Caco-2 (cell line): ENCODE data around the gene MRTFA. TPM values are rescaled to one million over a fixed set of nuclear protein-coding genes. Genes with fewer than 3 reads are reported as not detected.
"Not testable (repeated sequence)": the region's sequence is repeated elsewhere in the genome, so short reads cannot be mapped to it uniquely, and the experiment has no call there.

Experiments used
- BruUV-seq: library from RNA; stranded (reverse); fragments of 400-500 nt; replicated peaks from 2 replicates; lab custom pipeline; 2021; lab: Mats Ljungman, UMichigan
- CTCF ChIA-PET: fragments of 300-600 bp; sonication (Branson Sonifier 250); formaldehyde crosslinking; loops from one replicate; lab custom pipeline; 2022; ENCODE audit warnings: antibody characterized with exemption; lab: Charles Lee
- POLR2A ChIA-PET: fragments of 300-600 bp; sonication (Branson Sonifier 250); formaldehyde crosslinking; loops from one replicate; lab custom pipeline; 2022; ENCODE audit warnings: antibody characterized with exemption; lab: Charles Lee
- DNase-seq, 2 experiments: peaks; one replicate each; pipeline versions ENCODE4 v3.0.0 to v3.0.0-alpha.2; 2020 to 2022
- H3K27me3 ChIP-seq: replicated peaks from 2 replicates; pipeline ENCODE4 v1.6.0; 2011; ENCODE audit warnings: low read length; ENCODE audit not compliant: control insufficient read depth, insufficient read depth
- H3K36me3 ChIP-seq: 2 replicates; pipeline ENCODE4 v1.5.1; 2011; ENCODE audit warnings: low read length; ENCODE audit not compliant: control insufficient read depth, insufficient read depth
- H3K4me1 ChIP-seq: fragments of 250-450 bp; sonication (Bioruptor Pico); 2 replicates; pipeline ENCODE4 v1.5.1; 2020; ENCODE audit warnings: mild to moderate bottlenecking
- H3K4me3 ChIP-seq: 2 replicates; pipeline ENCODE4 v1.5.1; 2011; ENCODE audit warnings: low read depth, mild to moderate bottlenecking, control low read depth, low read length
- H3K9me3 ChIP-seq: fragments of 250-450 bp; sonication (Bioruptor Pico); 2 replicates; pipeline ENCODE4 v1.5.1; 2020; ENCODE audit warnings: mild to moderate bottlenecking, moderate library complexity
- H3K27ac Mint-ChIP-seq: one replicate; pipeline ENCODE4 v1.8.0; 2022; ENCODE audit warnings: mixed read lengths; ENCODE audit not compliant: unreplicated experiment
- H3K27me3 Mint-ChIP-seq: one replicate; pipeline ENCODE4 v1.8.0; 2022; ENCODE audit warnings: mixed read lengths; ENCODE audit not compliant: insufficient read depth, unreplicated experiment
- H3K36me3 Mint-ChIP-seq: one replicate; pipeline ENCODE4 v1.8.0; 2022; ENCODE audit warnings: mild to moderate bottlenecking, mixed read lengths; ENCODE audit not compliant: insufficient read depth, unreplicated experiment
- H3K4me1 Mint-ChIP-seq: one replicate; pipeline ENCODE4 v1.8.0; 2022; ENCODE audit warnings: low read depth, mixed read lengths; ENCODE audit not compliant: unreplicated experiment
- H3K4me3 Mint-ChIP-seq: one replicate; pipeline ENCODE4 v1.8.0; 2022; ENCODE audit warnings: mild to moderate bottlenecking, moderate library complexity, mixed read lengths; ENCODE audit not compliant: unreplicated experiment
- H3K9me3 Mint-ChIP-seq: one replicate; pipeline ENCODE4 v1.8.0; 2022; ENCODE audit warnings: mixed read lengths; ENCODE audit not compliant: unreplicated experiment
- CTCF ChIP-seq, 2 experiments: fragments of 200-600 bp in 1 of 2; IDR thresholded peaks; 1 replicate in 1 of 2; 2 replicates in 1 of 2; pipeline versions ENCODE4 v1.5.1 to v1.8.0; 2011 to 2022; ENCODE audit warnings: antibody characterized with exemption in 1 of 2, control low read depth in 1 of 2, inconsistent platforms in 1 of 2, low read depth in 1 of 2, low read length in 1 of 2, mild to moderate bottlenecking in 1 of 2, moderate library complexity in 1 of 2; ENCODE audit not compliant: insufficient read depth in 1 of 2, severe bottlenecking in 1 of 2, unreplicated experiment in 1 of 2
- intact Hi-C: fragments of 100-400 bp; cut with micrococcal nuclease; formaldehyde crosslinking; loops from one replicate; pipeline ENCODE4 v1.10.0; 2022; ENCODE audit not compliant: unreplicated experiment
- total RNA-seq: library from RNA; stranded (reverse); gene quantifications from 2 replicates; pipeline ENCODE4 v1.2.3, GENCODE V29; 2022

MRTFA gene
- total RNA-seq, 1 experiment from 2014 or later, result 38.7 TPM

GRCh38 chr22:40531951-40532900 is 104.3 kb downstream of the MRTFA start:
- no peak for DNase-seq
- no peaks in the 10 kb centered on the region for H3K27me3 Mint-ChIP-seq
- CTCF ChIA-PET, result no interaction called here
- POLR2A ChIA-PET, result no interaction called here
- H3K36me3 Mint-ChIP-seq, result peaks cover 6% of the 10 kb centered on the region
- H3K27me3 ChIP-seq, result no peaks in the 10 kb centered on the region
- peaks cover 16% of the 10 kb centered on the region for H3K4me1 ChIP-seq
- no peak overlapping the region for H3K4me3 Mint-ChIP-seq
- peaks cover 31% of the 10 kb centered on the region for H3K4me1 Mint-ChIP-seq
- H3K9me3 ChIP-seq, result no peaks in the 10 kb centered on the region
- no TSS peak for BruUV-seq
- no peaks in the 10 kb centered on the region for H3K36me3 ChIP-seq
- intact Hi-C loops, result no loop called here
- no peaks in the 10 kb centered on the region for H3K9me3 Mint-ChIP-seq
- H3K4me3 ChIP-seq, result no peak overlapping the region
- TF ChIP-seq CTCF (IDR thresholded peaks at IDR 0.05; ENCODE audit: insufficient read depth in 1 of 2, low read depth in 1 of 2, low read length in 1 of 2, severe bottlenecking in 1 of 2, unreplicated experiment in 1 of 2), result no peak
- H3K27ac Mint-ChIP-seq, result no peak overlapping the region

- H3K27ac Mint-ChIP-seq, H3K9me3 ChIP-seq, intact Hi-C loops, POLR2A ChIA-PET, H3K9me3 Mint-ChIP-seq, DNase-seq, H3K4me3 Mint-ChIP-seq, H3K4me3 ChIP-seq, H3K27me3 Mint-ChIP-seq, BruUV-seq, H3K27me3 ChIP-seq, H3K36me3 Mint-ChIP-seq, CTCF ChIA-PET, H3K36me3 ChIP-seq: not testable (repeated sequence)
- peaks cover 16% of the 10 kb centered on the region for H3K4me1 ChIP-seq
- peaks cover 31% of the 10 kb centered on the region for H3K4me1 Mint-ChIP-seq
Observed at GRCh38 chr22:40530391-40530790, 106.1 kb downstream of the MRTFA start.

GRCh38 chr22:40529821-40530220 is 106.7 kb downstream of the MRTFA start:
- CTCF ChIA-PET, result no interaction called here
- H3K27ac Mint-ChIP-seq, result no peak overlapping the region
- POLR2A ChIA-PET, result interaction anchor here (0.5 kb wide), 1 partner anchor 327 kb away, joined by 6 read pairs; the partner anchor contains the start of genes ST13 and XPNPEP3

More at GRCh38 chr22:40529821-40530220, 106.7 kb downstream of the MRTFA start:
- Mint-ChIP-seq H3K36me3 (peaks cover 5% of the 10 kb centered on the region), H3K27me3 (no peaks in the 10 kb centered on the region), H3K9me3 (no peaks in the 10 kb centered on the region), H3K4me3 (no peak overlapping the region), H3K4me1 (peaks cover 27% of the 10 kb centered on the region)
- Histone ChIP-seq H3K4me1 (peaks cover 14% of the 10 kb centered on the region), H3K4me3 (no peak overlapping the region), H3K9me3 (no peaks in the 10 kb centered on the region), H3K27me3 (no peaks in the 10 kb centered on the region), H3K36me3 (no peaks in the 10 kb centered on the region)
- DNase-seq, result no peak
- no peak for TF ChIP-seq CTCF (IDR thresholded peaks at IDR 0.05; ENCODE audit: insufficient read depth in 1 of 2, low read depth in 1 of 2, low read length in 1 of 2, severe bottlenecking in 1 of 2, unreplicated experiment in 1 of 2)
- intact Hi-C loops, result no loop called here
- no TSS peak for BruUV-seq
